H9 (cell line): ENCODE results near the gene FYCO1. TPM values are rescaled to one million over a fixed set of nuclear protein-coding genes. Genes with fewer than 3 reads are reported as not detected.

Source experiments
- DNase-seq: peaks from one replicate; pipeline ENCODE4 v3.0.0-alpha.2; 2017
- H2AFZ ChIP-seq: one replicate; pipeline ENCODE4 v1.6.1; 2013; ENCODE audit warnings: mild to moderate bottlenecking, low read length, control low read depth, moderate library complexity
- H2AK5ac ChIP-seq: 2 replicates; pipeline ENCODE4 v1.6.1; 2013; ENCODE audit warnings: low read length, control low read depth, mixed read lengths; ENCODE audit not compliant: insufficient read length
- H2BK120ac ChIP-seq: one replicate; pipeline ENCODE4 v1.6.1; 2013; ENCODE audit warnings: low read depth, mild to moderate bottlenecking, low read length, control low read depth, inconsistent platforms; ENCODE audit not compliant: poor library complexity, severe bottlenecking
- H2BK12ac ChIP-seq: 2 replicates; pipeline ENCODE4 v1.6.1; 2013; ENCODE audit warnings: low read length, control low read depth, mixed read lengths, low read depth; ENCODE audit not compliant: insufficient read length
- H2BK15ac ChIP-seq: 2 replicates; pipeline ENCODE4 v1.6.1; 2013; ENCODE audit warnings: low read depth, low read length, control low read depth
- H2BK20ac ChIP-seq: one replicate; pipeline ENCODE4 v1.6.1; 2013; ENCODE audit warnings: low read depth, mild to moderate bottlenecking, low read length, control low read depth, inconsistent platforms; ENCODE audit not compliant: poor library complexity, severe bottlenecking
- H2BK5ac ChIP-seq: 2 replicates; pipeline ENCODE4 v1.6.1; 2013; ENCODE audit warnings: low read length, control low read depth, mixed read lengths; ENCODE audit not compliant: insufficient read length
- H3K14ac ChIP-seq: 2 replicates; pipeline ENCODE4 v1.6.1; 2013; ENCODE audit warnings: low read length, control low read depth; ENCODE audit not compliant: insufficient read depth
- H3K18ac ChIP-seq: 2 replicates; pipeline ENCODE4 v1.6.1; 2013; ENCODE audit warnings: low read depth, mild to moderate bottlenecking, mixed read lengths, low read length, control low read depth; ENCODE audit not compliant: insufficient read length
- H3K23ac ChIP-seq: 2 replicates; pipeline ENCODE4 v1.6.1; 2013; ENCODE audit warnings: low read length, control low read depth, mixed read lengths, low read depth; ENCODE audit not compliant: insufficient read length
- H3K23me2 ChIP-seq: 2 replicates; pipeline ENCODE4 v1.6.1; 2013; ENCODE audit warnings: low read depth, mild to moderate bottlenecking, mixed read lengths, low read length, control low read depth; ENCODE audit not compliant: insufficient read length, poor library complexity, severe bottlenecking
- H3K27ac ChIP-seq: 2 replicates; pipeline ENCODE4 v1.5.1; 2013; ENCODE audit warnings: low read length, control low read depth, mixed read lengths, low read depth; ENCODE audit not compliant: insufficient read length
- H3K27me3 ChIP-seq: 2 replicates; pipeline ENCODE4 v1.6.1; 2013; ENCODE audit warnings: low read length, control low read depth, inconsistent platforms; ENCODE audit not compliant: insufficient read depth
- H3K4ac ChIP-seq: 2 replicates; pipeline ENCODE4 v1.6.1; 2013; ENCODE audit warnings: low read depth, mild to moderate bottlenecking, control low read depth, inconsistent platforms, low read length, moderate library complexity
- H3K4me1 ChIP-seq: 2 replicates; pipeline ENCODE4 v1.6.1; 2013; ENCODE audit warnings: low read length, control low read depth, inconsistent platforms; ENCODE audit not compliant: insufficient read depth
- H3K4me2 ChIP-seq: 2 replicates; pipeline ENCODE4 v1.6.1; 2013; ENCODE audit warnings: low read length, control low read depth, mixed read lengths; ENCODE audit not compliant: insufficient read length, insufficient read depth
- H3K56ac ChIP-seq: 2 replicates; pipeline ENCODE4 v1.6.1; 2013; ENCODE audit warnings: low read depth, mild to moderate bottlenecking, mixed read lengths, low read length, control low read depth; ENCODE audit not compliant: insufficient read length
- H3K79me1 ChIP-seq: 2 replicates; pipeline ENCODE4 v1.6.1; 2013; ENCODE audit warnings: low read depth, mild to moderate bottlenecking, moderate library complexity, low read length, control low read depth, inconsistent platforms; ENCODE audit not compliant: insufficient read depth, poor library complexity, severe bottlenecking
- H3K79me2 ChIP-seq: 2 replicates; pipeline ENCODE4 v1.6.1; 2013; ENCODE audit warnings: low read length, control low read depth, inconsistent platforms; ENCODE audit not compliant: insufficient read depth
- H3K9ac ChIP-seq: 2 replicates; pipeline ENCODE4 v1.6.1; 2013; ENCODE audit warnings: low read length, control low read depth, mixed read lengths; ENCODE audit not compliant: insufficient read length; ENCODE audit errors: extremely low read depth
- H3K9me3 ChIP-seq: one replicate; pipeline ENCODE4 v1.6.1; 2013; ENCODE audit warnings: low read depth, low read length, inconsistent platforms; ENCODE audit not compliant: control insufficient read depth
- H3T11ph ChIP-seq: one replicate; pipeline ENCODE4 v1.6.1; 2013; ENCODE audit warnings: mild to moderate bottlenecking, low read length, control low read depth, inconsistent platforms
- H4K20me1 ChIP-seq: one replicate; pipeline ENCODE4 v1.6.1; 2013; ENCODE audit not compliant: control insufficient read depth, insufficient read length, insufficient read depth
- H4K5ac ChIP-seq: 2 replicates; pipeline ENCODE4 v1.6.1; 2013; ENCODE audit warnings: low read depth, mild to moderate bottlenecking, mixed read lengths, low read length, control low read depth; ENCODE audit not compliant: insufficient read length
- H4K8ac ChIP-seq: replicated peaks from 2 replicates; pipeline ENCODE4 v1.6.1; 2013; ENCODE audit warnings: low read length, control low read depth, mixed read lengths, low read depth; ENCODE audit not compliant: insufficient read length
- H4K91ac ChIP-seq: 2 replicates; pipeline ENCODE4 v1.6.1; 2013; ENCODE audit warnings: low read depth, mild to moderate bottlenecking, moderate library complexity, mixed read lengths, low read length, control low read depth; ENCODE audit not compliant: insufficient read length
- H3K27ac Mint-ChIP-seq, 3 experiments: 2 replicates in 2 of 3; 3 replicates in 1 of 3; pipeline ENCODE4 v1.8.0; 2020 to 2021; ENCODE audit warnings: mixed read lengths in 3 of 3, mild to moderate bottlenecking in 1 of 3, moderate library complexity in 1 of 3
- H3K27me3 Mint-ChIP-seq: 2 replicates; pipeline ENCODE4 v1.8.0; 2021; ENCODE audit warnings: low read depth, mild to moderate bottlenecking, moderate library complexity, mixed read lengths
- H3K36me3 Mint-ChIP-seq, 3 experiments: 2 replicates in 2 of 3; 3 replicates in 1 of 3; pipeline ENCODE4 v1.8.0; 2020 to 2021; ENCODE audit warnings: low read depth in 3 of 3, mixed read lengths in 3 of 3; ENCODE audit not compliant: insufficient read depth in 1 of 3
- H3K4me1 Mint-ChIP-seq, 2 experiments: 2 replicates each; pipeline ENCODE4 v1.8.0; 2020; ENCODE audit warnings: mixed read lengths in 2 of 2
- H3K4me3 Mint-ChIP-seq, 2 experiments: 2 replicates in 1 of 2; 3 replicates in 1 of 2; pipeline ENCODE4 v1.8.0; 2020 to 2021; ENCODE audit warnings: mild to moderate bottlenecking in 2 of 2, mixed read lengths in 2 of 2, moderate library complexity in 1 of 2
- H3K9me3 Mint-ChIP-seq, 2 experiments: 2 replicates in 1 of 2; 3 replicates in 1 of 2; pipeline ENCODE4 v1.8.0; 2020; ENCODE audit warnings: mild to moderate bottlenecking in 2 of 2, mixed read lengths in 2 of 2, moderate library complexity in 1 of 2
- CTCF ChIP-seq: fragments of 200-600 bp; sonication (generic); conservative IDR thresholded peaks from 3 replicates; pipeline ENCODE4 v1.8.0; 2021; ENCODE audit warnings: antibody characterized with exemption, mild to moderate bottlenecking
- WGBS: extraction: QIAGEN DNeasy Blood & Tissue Kit; methylation state at CpG from one replicate; pipeline ENCODE4 v1.1.7; 2013; ENCODE audit warnings: missing lambda C conversion rate, low lambda C conversion rate, mixed read lengths; ENCODE audit not compliant: insufficient read length; ENCODE audit errors: extremely low coverage; 5-methylcytosine and 5-hydroxymethylcytosine counted together
- total RNA-seq: library from RNA; stranded (reverse); gene quantifications from 2 replicates; pipeline ENCODE4 v1.2.1, GENCODE V29; 2021

FYCO1 gene
- total RNA-seq, 1 experiment from 2014 or later, result 10.4 TPM

- no peak overlapping the region for H2BK12ac ChIP-seq
- H3K27ac Mint-ChIP-seq, result 0 out of 7 replicates have a peak overlapping the region, but pooled peaks of 1 of the 3 experiments have one; percentile 51
- no peaks in the 10 kb centered on the region for H3K4me1 ChIP-seq
- H3K27ac ChIP-seq, result no peak overlapping the region
- H3K4me3 Mint-ChIP-seq, result no peak overlapping the region
- H3K23ac ChIP-seq, result no peak overlapping the region
- H2AFZ ChIP-seq, result no peak overlapping the region
- no peak overlapping the region for H3K9ac ChIP-seq
- H3K23me2 ChIP-seq, result no peaks in the 10 kb centered on the region
- H3K4me1 Mint-ChIP-seq, result peaks cover 0 to 4% of the 10 kb centered on the region in 2 experiments; a peak in 3 of 4 replicates
- H3K9me3 ChIP-seq, result no peaks in the 10 kb centered on the region
- no peaks in the 10 kb centered on the region for H3K27me3 Mint-ChIP-seq
- H2BK120ac ChIP-seq, result no peak overlapping the region
- no peak overlapping the region for H4K5ac ChIP-seq
- H3T11ph ChIP-seq, result no peak overlapping the region
- no peak overlapping the region for H2AK5ac ChIP-seq
- no peak for TF ChIP-seq CTCF
- H2BK15ac ChIP-seq, result no peak overlapping the region
- H2BK20ac ChIP-seq, result no peak overlapping the region
- H3K27me3 ChIP-seq, result no peaks in the 10 kb centered on the region
- no peak overlapping the region for H3K14ac ChIP-seq
- H3K18ac ChIP-seq, result no peak overlapping the region
- peaks cover 13 to 73% (median 57%) of the 10 kb centered on the region in 3 experiments for H3K36me3 Mint-ChIP-seq
- H3K4ac ChIP-seq, result no peak overlapping the region
- DNase-seq, result no peak
- H3K79me1 ChIP-seq, result peaks cover 1% of the 10 kb centered on the region
- no peak overlapping the region for H4K8ac ChIP-seq
- no peaks in the 10 kb centered on the region; the same call in none of the 2 replicates for H3K79me2 ChIP-seq
- no CpG with 5 or more reads among the region's 2 CpGs for WGBS
- no peaks in the 10 kb centered on the region for H3K9me3 Mint-ChIP-seq
- H4K91ac ChIP-seq, result no peak overlapping the region
- H3K4me2 ChIP-seq, result no peak overlapping the region
- H2BK5ac ChIP-seq, result no peak overlapping the region
- H4K20me1 ChIP-seq, result peaks cover 3% of the 10 kb centered on the region
- no peak overlapping the region for H3K56ac ChIP-seq
Measured at GRCh38 chr3:45981346-45982074, 14.1 kb downstream of the FYCO1 start.
